MM.1S (cell line): ENCODE data around the gene LRPPRC.

ENCODE experiments used
- EZH2 ChIP-seq: fragments of 300-600 bp; sonication (generic); optimal IDR thresholded peaks from 2 replicates; pipeline ENCODE3; 2017; ENCODE audit warnings: low read depth, mild to moderate bottlenecking, antibody characterized with exemption, low read length, mixed read lengths
- TF ChIP-seq, protein P1 (sequence below): fragments of 300-600 bp; sonication (generic); IDR thresholded peaks from 2 replicates; pipeline ENCODE4 v1.5.1; 2016; ENCODE audit warnings: antibody characterized with exemption, low read length, mixed read lengths

DNA sequence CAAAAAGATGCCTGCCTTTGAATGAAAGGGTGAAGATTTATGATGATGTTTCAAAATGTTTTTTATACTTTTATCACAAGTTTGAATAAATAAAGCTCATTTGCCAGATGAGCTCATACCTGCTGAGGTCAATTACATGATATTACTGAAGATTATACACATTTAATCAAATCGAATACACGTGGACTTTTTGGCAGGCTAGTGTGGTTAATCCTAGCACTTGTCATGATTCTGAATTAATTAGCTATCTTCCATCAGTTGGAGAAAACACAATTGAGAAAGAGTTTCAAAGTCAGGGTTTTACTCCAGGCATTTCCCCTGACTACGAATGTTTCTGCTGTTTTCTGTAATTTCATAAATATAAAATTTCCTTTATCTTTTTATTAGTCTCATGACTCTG, 54.4 kb downstream of the LRPPRC start:
- TF ChIP-seq EZH2, result no peak
- TF ChIP-seq, protein P1, sequence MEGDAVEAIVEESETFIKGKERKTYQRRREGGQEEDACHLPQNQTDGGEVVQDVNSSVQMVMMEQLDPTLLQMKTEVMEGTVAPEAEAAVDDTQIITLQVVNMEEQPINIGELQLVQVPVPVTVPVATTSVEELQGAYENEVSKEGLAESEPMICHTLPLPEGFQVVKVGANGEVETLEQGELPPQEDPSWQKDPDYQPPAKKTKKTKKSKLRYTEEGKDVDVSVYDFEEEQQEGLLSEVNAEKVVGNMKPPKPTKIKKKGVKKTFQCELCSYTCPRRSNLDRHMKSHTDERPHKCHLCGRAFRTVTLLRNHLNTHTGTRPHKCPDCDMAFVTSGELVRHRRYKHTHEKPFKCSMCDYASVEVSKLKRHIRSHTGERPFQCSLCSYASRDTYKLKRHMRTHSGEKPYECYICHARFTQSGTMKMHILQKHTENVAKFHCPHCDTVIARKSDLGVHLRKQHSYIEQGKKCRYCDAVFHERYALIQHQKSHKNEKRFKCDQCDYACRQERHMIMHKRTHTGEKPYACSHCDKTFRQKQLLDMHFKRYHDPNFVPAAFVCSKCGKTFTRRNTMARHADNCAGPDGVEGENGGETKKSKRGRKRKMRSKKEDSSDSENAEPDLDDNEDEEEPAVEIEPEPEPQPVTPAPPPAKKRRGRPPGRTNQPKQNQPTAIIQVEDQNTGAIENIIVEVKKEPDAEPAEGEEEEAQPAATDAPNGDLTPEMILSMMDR, result no peak
